HG02852 (cell line): ENCODE measurements around the gene GATA6.

Source experiments
- ATAC-seq: cut with Tn5 transposase; IDR thresholded peaks from one replicate; pipeline ENCODE4 v1.9.1; 2021; ENCODE audit warnings: mild to moderate bottlenecking, moderate library complexity; ENCODE audit not compliant: unreplicated experiment

The GATA6 gene

GRCh38 chr18:22233266-22233665 is 63.9 kb downstream of the GATA6 start:
- ATAC-seq = no peak

DNA sequence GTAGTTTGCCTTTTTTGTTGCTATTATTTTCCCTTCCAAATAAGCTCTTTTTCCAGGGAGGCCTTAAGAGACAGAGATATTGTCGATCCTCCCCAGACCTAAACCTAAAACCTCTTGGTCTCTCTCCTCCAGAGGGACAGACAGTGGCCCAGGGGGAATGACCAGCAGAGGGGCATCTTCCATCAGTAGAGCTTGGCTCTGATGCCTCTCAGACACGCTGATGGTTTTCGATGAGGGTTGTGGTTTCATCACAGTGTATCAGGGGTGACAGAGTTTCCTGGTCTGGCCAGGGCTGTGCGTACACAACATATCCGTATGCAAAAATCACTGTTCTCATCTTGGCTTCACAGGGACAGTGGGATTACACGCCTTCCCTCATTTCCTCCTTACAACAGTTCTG is 68.6 kb downstream of the GATA6 start:
- no peak for ATAC-seq

DNA sequence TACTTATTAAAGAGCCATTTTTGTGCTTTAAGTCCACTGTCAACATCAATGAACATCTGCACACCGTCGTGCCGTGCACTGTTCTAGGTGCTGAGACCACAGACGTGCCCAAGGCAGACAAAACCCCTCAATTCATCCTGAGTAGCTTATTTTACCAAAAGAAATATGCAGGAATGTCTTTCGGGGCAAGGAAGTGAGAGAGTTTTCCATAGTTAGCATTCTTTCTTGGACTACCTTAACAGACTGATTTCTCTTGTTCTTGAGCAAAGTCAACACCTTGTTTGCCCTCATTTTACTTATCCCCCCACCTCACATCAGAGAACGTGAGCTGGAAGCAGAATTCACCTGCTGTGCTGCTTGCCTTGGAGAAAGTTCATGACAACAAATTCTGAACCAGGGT is 69.3 kb downstream of the GATA6 start:
- ATAC-seq = no peak

DNA sequence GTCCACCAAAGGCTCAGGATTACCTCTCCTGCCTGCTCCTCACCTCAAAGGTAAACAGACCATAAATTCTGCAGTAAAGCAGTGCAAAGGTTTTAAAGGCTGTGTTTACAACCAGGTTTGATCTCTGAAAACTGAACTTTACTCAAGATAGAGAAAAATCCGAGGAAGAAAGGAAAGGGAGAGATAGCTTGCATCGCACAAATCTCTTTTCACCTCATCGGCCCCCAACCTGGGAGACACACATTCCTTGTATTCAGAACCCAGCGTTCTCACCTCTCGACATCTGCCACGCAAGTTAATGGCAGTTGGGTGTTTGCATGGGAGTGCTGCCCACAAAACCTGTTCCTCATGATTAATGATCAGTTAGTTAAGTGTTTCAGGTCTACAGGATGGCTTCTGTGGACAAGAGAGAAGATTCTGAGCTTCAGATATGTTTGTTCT is 72.6 kb downstream of the GATA6 start:
- ATAC-seq = no peak

- ATAC-seq = no peak
These were observed 74.1 kb downstream of the GATA6 start for GRCh38 chr18:22243513-22243912.

GRCh38 chr18:22250026-22250425 is 80.6 kb downstream of the GATA6 start:
- ATAC-seq = no peak

DNA sequence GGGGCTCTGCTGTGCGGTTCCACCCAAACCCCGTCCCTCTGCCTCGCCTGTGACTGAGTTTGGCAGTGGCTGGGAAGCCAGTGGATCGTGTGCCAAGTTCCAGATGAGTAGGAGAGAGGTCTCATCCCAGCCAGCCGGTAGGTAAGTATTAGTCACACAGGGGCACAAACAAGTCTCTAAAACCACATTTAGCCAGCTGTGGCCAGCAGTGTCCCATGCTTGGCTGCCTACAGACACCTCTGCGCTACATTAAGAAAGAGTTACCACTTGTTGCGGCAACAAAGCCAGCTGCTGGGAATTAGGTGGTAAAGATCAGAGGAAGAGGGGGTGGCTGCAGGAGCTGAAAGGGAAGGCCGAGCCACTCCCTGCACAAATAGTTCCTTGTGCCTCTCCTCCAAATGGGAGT is 81.2 kb downstream of the GATA6 start:
- ATAC-seq = no peak
